Mucosa of gallbladder (tissue), 1 donor: ENCODE measurements around the gene GRIK2. TPM values are rescaled to one million over a fixed set of nuclear protein-coding genes. Genes with fewer than 3 reads are reported as not detected.

Experiments
- DNase-seq: peaks from one replicate; pipeline ENCODE4 v3.0.0-alpha.2; 2020; ENCODE audit warnings: low spot score
- total RNA-seq: library from RNA; stranded (reverse); gene quantifications from one replicate; pipeline ENCODE4 v1.2.1, GENCODE V29; 2021
- donor health status: DM: no; HTN: no; CAD: no.

GRIK2 gene
- total RNA-seq, 1 donor from 2014 or later = 1.2 TPM

DNA sequence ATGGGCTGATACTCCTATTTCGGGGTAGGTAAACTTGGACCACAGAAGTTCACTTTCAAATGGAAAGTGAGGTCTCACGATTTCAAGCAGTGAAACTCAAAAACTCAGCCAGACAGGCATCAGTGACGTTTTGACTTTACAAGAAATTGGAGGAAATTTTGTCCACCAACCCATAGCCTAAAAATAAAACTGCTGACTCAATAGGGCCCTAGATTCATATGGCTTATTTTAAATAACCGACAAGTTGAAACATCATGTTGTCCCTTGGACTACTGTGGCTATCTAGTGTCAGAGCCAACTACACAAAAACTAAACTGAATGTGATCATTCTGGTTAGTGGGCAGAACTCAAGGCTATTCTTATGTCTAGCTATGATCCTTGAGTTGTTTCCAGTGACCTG, 486.3 kb downstream of the GRIK2 start:
- no peak for DNase-seq

DNA sequence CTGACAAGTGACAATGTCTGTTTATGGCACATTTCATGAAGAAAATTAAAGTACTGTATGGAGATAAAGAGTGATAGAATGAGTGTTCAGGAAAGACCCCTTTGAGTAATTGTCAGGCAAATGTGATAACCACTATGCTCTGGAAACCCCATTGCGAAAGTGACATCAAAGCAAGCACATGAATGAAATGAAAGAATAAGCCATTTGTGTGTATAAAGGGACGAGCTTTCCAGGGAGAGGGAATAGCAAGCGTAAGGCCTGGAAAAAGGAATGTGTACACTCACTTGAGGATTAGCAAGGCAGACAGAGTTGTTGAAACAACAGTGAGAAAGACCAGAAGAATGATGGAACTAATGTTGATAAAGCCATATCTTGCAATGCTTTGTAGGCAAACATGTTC, 490.0 kb downstream of the GRIK2 start:
- DNase-seq = no peak

DNA sequence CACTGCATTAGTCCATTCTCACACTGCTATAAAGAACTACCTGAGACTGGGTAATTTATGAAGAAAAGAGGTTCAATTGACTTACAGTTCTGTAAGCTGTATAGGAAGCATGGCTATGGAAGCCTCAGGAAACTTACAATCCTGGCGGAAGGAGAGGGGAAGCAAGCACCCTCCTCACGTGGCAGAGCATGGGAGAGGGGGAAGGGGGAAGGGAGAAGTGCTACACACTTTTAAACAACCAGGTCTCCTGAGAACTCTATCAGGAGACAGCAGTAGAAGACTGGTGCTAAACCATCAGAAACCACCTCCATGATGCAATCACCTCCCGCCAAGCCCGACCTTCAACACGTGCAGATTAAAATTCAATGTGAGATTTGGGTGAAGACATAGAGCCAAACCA, 494.0 kb downstream of the GRIK2 start:
- DNase-seq = no peak

DNA sequence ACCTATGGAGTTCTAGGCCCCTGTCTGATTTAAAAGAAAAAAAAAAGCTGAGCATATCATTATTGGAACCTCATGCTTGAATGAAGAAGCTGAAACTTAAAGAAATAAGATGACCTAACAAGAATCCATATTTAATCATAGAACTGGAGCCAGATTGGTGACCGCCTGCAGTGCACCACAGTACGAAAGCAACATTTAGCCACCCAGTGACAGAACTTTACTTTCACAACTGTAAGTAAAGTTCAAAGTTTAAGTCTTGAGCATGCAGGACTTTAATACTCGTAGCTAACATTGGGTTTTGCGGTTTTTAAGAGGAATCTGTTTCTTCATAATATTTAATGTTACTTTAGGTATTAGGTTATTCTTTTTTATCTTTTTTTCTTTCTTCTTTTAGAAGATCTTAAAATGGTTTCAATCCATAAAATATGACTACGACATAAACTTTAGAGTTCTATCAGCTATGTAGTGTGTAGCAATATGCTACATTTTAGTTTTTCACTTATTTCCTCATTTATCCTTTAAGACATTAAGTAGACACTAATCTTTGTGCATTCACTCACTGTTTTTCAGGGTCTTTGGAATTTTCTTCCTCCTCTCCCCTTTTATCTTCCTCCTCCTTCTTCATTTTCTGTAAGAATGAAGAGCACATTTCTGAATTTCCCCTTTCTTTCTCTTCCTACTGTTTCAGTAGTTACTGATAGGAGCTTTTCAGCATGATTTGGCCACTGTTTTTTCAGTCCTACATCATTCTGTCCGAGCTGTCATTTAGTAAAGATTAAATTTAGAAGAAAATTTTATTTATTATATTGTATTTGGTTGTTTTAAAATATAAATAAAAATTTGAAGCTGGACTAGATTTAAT, 514.1 kb downstream of the GRIK2 start:
- DNase-seq = no peak

DNA sequence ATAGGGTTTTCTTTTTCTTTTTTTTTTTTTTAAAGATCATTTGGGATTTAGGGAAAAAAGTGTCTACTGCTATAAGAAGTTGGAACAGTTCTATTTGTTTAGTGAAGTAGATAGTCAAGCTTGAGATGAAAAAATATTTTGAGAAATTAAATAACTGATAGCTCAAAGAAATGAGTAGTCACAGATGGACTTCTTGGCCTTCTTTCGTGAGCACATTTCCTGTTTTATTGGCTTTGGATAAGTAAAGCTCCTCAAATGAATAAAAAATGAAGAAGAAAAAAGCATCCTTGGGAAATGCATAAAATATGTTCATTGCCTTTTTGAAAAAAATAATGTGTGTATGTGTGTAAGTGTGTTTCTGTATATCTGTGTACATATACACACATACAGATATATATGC, 515.9 kb downstream of the GRIK2 start:
- DNase-seq = no peak

DNA sequence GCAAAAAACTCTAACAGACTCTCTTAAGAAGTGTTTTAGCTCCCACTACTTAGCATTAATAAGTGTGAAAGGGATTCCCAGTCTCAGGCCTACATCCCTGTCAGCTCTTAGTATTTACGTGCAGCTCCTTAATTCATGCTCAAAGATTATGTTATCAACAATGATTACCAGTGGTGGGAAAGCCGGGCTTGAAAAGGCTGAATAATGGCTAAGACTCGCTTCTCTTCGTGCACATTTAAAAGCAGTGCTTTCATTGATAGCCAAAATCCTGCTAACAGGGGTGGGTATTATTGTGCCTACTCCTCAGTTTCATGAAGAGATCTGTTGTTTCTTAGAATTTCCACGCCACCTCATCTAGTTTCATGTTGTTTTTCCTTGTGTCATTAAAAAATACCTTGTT, 518.8 kb downstream of the GRIK2 start:
- DNase-seq = no peak

DNA sequence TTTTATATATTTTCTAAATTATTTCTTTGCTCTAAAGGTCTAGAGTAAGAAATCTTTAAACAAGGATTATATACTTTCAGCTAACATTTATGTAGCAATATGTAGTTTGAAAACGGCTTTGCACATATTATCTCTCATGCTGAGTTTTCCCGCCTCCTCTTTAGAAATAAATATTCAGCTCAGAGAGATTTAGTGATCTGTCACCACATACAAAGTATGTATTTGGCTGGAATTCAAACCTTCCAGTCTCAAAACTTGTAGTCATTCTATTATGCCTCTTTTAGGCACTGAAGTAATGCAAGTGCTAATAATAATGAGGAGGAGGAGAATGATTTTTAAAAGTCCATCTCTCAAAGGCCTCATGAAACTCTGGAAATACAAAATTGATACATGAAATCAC, 525.0 kb downstream of the GRIK2 start:
- no peak for DNase-seq

DNA sequence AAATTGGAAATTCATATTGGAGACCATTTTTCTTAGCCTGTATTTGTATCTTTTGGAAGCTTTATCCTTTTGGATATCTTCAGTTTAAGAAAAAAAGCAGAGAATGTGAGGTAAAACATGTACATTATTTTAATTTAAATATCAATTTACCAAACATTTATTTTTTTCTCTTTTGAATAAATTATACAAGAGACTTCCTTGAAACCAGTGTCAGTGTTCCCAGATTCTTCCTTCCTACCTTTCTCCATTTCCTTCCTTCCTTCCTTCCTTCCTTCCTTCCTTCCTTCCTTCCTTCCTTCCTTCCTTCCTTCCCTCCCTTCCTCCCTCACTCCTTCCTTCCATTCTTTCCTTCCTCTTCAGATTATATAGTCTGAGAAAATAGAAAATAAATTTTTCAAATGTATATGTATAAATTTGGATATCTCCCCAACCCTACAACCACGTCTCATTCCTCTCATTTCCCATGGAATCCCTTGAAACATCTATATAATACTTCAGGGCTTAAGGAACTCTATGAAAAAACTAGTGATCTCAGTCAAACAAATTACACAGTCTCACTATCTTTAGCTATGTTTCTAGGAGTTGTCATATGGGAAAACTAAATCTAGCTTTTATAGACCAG, 528.4 kb downstream of the GRIK2 start:
- DNase-seq = no peak

DNA sequence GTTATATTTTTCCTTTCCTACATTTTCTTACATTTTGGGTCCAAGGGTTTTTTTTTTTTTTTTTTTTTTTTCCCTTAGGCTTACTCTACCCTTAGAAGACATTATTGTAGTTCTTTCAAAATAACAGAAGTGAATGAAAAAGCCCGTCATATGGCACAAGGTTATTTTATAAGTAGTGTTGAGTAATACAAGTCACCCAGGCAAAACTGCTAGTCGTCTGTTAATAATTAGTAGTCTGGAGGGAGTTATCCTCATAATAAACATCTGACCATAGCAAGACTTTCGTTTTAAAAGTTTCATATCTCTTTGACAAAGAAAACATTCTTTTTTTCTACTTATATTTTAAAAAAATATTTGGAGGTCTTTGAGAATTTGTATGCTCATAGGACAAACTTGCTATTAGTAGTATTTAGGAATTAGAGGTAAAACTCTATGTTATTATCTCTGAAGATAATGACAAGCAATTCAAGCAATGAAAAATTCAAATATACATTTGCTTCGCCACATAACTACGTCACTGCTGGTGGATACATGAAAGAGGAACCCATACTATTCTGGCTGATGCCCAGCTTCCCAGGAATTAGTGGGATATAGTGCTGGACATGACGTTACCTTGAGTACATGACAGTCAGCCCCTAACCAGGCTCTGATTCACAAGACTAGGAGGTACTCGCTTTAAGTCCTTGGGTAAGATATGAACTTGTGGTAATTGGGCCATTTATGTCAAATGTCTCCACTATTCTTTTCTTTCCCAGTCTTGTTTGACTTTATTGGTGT, 532.8 kb downstream of the GRIK2 start:
- no peak for DNase-seq

DNA sequence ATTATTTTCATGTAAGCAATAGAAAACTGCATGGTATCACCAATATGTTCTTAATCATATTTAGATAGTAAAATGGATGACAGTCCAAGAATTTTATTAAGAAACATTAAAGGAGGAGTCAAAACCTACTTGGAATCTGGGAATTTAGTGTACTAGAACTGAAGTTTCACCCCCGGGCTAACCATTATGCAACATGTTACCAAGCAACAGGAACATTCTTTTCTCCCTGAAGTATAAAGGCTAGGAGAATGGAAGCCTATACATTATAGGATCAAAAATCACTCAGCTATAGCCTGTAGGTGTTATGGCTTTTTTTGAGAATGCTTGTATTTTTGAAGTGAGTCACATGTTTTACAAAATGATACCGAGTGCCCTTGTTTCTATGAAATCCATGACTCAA, 538.3 kb downstream of the GRIK2 start:
- no peak for DNase-seq

DNA sequence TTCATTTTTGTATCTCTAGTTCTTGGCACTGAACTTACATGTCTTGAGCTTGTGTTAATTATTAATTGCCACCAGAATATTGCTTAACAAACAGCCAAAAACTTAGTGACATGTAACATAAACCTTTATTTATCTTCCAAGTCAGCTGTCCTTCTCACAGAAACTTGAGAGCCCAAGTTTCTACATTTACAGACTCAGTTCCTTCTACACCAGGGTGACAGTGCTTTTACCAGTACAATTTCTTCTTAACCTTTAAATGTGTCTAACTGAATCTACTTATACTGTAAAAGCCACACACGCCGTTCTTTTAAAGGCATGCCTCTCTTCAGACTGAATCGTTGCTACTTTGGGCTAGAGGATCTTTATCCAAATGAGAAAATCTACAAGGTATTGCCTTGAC, 539.2 kb downstream of the GRIK2 start:
- no peak for DNase-seq

DNA sequence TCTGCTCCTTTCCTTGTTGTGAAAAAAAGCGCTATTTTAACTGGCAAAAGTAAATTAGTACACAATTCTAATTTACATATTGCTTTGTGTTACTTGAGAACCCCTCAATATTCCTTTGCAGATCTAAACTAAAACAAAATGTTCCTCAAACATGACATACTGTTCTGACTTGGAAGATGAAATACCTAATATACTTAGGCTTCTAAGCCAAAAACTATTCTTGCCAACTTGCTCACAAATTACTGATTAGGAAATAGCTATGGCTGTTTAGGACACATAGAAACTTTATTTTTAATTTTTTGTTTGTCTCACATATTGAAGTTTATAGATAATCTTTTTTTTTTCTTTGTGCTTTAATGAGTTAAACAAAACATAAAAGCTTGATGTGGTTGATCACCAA, 542.2 kb downstream of the GRIK2 start:
- DNase-seq = no peak

DNA sequence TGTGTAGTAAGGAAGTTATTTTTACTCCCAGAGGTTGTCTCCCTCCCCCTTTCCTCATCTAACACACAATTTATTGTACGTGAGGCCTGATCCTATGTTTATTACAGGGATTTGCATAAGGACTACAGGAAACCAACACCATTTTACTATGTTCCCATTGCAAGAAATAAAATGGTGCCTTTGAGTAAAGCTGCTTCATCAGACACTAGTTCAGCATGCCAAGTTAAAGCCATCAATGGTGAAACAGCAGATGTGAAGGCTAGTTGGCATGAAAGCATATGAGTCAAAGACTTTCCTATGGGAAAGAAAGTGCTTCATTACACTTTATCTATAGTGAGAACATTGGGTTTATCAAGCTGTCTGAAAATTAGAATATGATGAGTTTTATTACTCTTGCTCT, 543.0 kb downstream of the GRIK2 start:
- no peak for DNase-seq

DNA sequence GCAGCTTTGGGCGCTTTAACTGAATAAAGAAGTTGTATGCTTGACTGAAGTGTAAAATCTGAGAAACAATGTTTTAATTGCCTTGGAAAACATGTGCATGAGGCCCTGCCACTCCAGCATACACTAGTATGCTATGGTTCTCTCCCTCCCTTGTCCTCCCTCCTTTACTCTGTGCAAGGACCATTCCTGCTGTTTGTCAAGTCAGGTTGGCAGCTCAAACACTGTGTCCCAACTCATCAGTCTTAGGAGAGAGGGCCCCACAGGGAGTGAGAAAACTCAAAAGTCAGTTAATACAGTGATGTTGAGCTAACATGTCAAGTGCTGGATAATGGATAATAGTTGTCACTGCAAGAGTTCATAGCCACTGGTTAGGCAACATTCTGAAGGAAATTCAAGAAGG, 543.6 kb downstream of the GRIK2 start:
- no peak for DNase-seq

DNA sequence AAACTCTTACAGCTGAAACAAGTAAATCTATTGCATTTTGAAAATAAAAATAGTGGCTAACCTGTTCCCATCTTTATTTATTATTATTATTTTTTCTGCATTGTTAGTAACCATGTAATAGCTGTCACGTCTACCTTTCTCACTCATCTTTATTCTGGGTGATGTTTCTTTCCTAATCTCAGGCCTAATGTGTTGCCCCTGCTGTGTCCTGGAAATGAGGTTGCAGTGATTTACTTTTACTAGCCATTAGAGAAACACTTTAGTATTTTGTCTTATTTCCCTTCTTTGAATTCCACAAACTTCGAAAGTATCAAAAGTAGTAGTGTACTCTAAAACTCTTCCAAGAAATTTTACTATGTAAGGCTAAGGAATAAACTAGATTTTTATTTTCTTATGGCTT, 546.9 kb downstream of the GRIK2 start:
- DNase-seq = no peak

DNA sequence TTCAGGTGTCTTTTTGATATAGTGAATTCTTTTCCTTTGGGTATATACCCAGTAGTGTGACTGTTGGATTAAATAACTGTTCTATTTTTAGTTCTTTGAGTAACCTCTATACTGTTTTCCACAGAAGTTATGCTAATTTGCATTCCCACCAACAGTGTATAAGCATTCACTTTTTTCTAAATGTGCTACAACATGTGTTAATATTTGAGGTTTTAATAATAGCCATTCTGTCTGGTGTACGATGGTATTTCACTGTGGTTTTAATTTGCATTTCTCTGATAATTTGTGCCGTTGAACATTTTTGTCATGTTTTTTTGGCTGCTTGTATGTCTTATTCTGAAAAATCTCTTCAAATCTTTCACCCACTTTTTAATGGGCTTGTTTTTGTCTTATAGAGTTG, 563.5 kb downstream of the GRIK2 start:
- DNase-seq = no peak

DNA sequence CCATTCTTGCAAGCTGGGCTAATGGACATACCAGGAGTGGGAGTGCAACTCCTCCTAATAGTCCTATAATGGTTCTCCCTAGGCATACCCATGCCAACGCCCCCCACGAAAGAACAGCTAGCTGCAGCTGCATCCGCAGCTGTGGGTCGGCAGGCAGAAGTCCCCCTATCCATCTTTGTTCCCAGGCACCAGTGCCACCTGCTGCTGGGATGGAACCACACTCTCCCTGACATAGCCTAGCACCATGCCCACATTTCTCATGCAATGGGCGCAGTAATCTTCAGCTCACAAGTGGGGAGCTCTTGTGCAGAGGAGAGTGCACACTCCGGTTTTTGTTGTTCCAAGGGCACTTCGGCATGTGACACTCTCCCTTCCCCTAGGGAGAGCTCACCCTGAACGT, 567.8 kb downstream of the GRIK2 start:
- no peak for DNase-seq

DNA sequence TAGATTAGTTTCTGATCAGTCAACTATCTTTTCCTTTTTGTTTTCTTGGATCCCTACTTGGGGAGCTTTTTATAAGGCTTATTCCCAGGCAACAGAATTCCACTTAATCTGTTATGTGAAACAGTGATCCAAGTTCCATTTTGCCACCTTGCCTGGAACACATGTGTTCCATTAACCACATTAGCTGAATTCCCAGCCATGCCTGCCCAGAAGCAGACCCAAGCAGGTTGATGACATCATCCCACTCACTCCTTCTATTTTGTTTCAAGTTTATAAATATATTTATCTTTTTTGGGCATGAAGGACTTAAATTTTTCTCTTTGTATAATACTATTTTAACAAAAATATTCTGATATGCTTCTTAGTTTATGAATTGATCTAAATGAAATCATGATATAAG, 587.4 kb downstream of the GRIK2 start:
- no peak for DNase-seq

DNA sequence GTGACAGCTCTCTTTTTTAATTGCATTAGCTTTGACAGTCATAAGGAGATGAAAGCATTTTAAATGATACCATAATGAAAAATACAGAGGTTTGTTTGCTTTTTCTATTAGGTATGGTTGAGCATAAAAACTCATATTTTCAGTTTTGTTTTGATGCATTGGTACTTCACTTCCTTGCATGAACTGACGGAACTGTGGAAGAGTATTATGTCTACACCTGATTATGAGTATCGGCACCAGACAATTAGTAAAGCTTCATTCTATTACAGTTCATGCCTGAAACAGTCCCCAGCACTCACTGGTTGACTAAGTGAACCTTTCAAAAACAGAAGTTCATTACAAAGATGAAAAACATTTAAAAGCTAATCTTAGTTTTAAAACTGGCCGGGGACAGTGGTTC, 593.0 kb downstream of the GRIK2 start:
- no peak for DNase-seq

DNA sequence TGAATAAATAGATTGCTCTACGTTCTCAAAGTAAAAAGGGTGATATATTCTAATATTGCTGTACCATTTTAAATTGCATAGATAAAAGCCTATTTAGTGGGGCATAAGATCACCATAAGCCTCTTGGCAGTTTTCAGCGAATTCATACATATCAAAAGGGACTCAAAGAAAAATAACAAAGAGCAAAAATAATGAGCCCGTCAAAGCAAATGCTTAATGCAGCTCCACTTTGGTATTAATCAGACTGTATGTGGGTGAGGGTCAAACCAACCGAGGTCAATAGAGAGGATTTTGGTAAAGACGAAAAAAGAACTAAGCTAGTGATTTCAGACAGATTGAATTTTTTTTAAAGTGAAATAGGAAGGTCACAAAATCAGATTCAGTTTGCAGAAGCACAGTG, 598.8 kb downstream of the GRIK2 start:
- DNase-seq = no peak

DNA sequence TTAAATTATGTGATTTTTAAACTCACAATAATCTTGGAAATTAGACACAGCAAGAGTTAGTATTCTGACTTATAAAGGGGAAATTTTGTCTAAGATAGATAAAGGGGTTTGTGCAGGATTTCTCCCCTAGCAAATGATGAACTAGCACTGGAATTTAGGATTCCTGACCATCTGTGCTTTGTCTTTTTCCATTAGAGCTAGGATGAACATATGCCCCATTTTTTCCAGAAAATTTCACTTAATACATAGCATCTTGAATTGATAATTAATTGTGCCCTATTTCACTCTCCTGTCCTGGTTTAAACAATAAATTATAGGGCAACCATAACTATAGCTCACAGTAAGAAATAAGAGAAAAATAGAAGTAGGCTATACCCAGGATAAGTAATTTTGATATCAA, 601.0 kb downstream of the GRIK2 start:
- DNase-seq = no peak

DNA sequence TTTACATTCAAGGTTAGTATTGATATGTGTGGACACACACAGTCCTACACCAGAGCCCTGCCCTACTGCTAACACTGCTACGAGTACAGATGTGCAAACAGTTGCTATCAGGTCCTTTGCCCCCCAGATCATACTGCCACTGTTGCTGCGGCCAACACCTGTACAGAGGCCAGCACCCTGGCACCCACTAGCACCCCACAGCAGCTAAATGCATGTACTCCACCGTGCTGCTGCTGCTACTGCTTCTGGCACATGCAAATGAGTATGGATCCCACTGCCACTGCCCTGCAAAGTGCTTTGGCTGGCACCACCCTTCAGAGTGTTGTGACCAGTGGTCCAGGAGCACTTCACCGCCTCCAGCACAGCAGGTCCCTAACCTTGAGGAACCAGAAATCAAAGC, 621.9 kb downstream of the GRIK2 start:
- no peak for DNase-seq

DNA sequence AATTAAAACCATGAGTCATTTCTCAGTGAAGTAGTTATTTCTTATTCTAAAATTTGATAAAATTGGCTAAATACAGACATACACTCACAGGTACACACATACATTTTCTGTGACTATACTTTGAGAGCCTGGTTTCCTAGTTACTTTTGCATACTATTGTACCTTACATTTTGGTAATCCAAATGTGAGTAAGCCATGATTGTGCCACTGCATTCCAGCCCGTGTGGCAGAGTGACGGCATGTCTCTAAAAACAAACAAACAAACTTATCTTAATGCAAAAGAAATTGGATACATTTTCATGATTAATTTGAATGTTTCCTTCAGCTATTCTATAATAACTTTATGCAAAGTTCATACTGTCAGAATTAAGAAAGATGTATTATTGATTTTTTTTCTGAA, 628.8 kb downstream of the GRIK2 start:
- DNase-seq = no peak
